ENCODE data around the gene PYGB. TPM values are rescaled to one million over a fixed set of nuclear protein-coding genes. Genes with fewer than 3 reads are reported as not detected.
A peak's percentile ranks its signal among the peaks of the same experiment; 100 is the strongest.

PYGB gene
- total RNA-seq, 2 donors from 2014 or later = 231 to 261 TPM

- Histone ChIP-seq H3K4me3 (no peak overlapping the region), H3K36me3 (no peaks in the 10 kb centered on the region), H3K9me3 (no peaks in the 10 kb centered on the region), H3K4me1 (replicated peaks) (peaks cover 7% of the 10 kb centered on the region), H3K27ac (no peak overlapping the region), H3K27me3 (replicated peaks; ENCODE audit: insufficient read depth) (no peaks in the 10 kb centered on the region)
- intact Hi-C loops (cut with DNase I) = no loop called here
- peak; percentile 80 for DNase-seq (ENCODE audit: low spot score)
- 56% methylated on average over 17 of the region's 17 CpGs for WGBS
- TF ChIP-seq POLR2A (IDR thresholded peaks at IDR 0.05) (no peak), POLR2AphosphoS5 (IDR thresholded peaks at IDR 0.05) (peak; percentile 76), CTCF (IDR thresholded peaks at IDR 0.05) (peak in 3 of 4 experiments; percentile 44 to 73 (median 64))
Measured at GRCh38 chr20:25336561-25337422, 88.9 kb downstream of the PYGB start.

GRCh38 chr20:25338112-25339023, 90.5 kb downstream of the PYGB start:
- intact Hi-C loops (cut with DNase I) = no loop called here
- 84% methylated on average over 11 of the region's 11 CpGs for WGBS
- peak overlapping the region in 1 of 2 donors; percentile 22 for H3K27ac ChIP-seq
- H3K9me3 ChIP-seq = no peaks in the 10 kb centered on the region
- peak; percentile 49 for DNase-seq (ENCODE audit: low spot score)
- H3K27me3 ChIP-seq (replicated peaks; ENCODE audit: insufficient read depth) = no peaks in the 10 kb centered on the region
- no peak overlapping the region for H3K4me3 ChIP-seq
- no peaks in the 10 kb centered on the region for H3K36me3 ChIP-seq
- H3K4me1 ChIP-seq (replicated peaks) = peaks cover 7% of the 10 kb centered on the region
- no peak for TF ChIP-seq POLR2A (IDR thresholded peaks at IDR 0.05)
- peak in 2 of 4 experiments; percentile 27 to 34 for TF ChIP-seq CTCF (IDR thresholded peaks at IDR 0.05)

- H3K27me3 ChIP-seq (replicated peaks; ENCODE audit: insufficient read depth) = no peaks in the 10 kb centered on the region
- no peak overlapping the region for H3K4me3 ChIP-seq
- no peaks in the 10 kb centered on the region for H3K36me3 ChIP-seq
- H3K27ac ChIP-seq = peak overlapping the region; percentile 22 to 28
- peaks cover 7% of the 10 kb centered on the region for H3K4me1 ChIP-seq (replicated peaks)
- TF ChIP-seq POLR2A (IDR thresholded peaks at IDR 0.05) = no peak
- TF ChIP-seq POLR2AphosphoS5 (IDR thresholded peaks at IDR 0.05) = peak; percentile 26
- no peak for TF ChIP-seq CTCF (IDR thresholded peaks at IDR 0.05)
- peak; percentile 70 for DNase-seq (ENCODE audit: low spot score)
- no peaks in the 10 kb centered on the region for H3K9me3 ChIP-seq
- intact Hi-C loops (cut with DNase I) = no loop called here
- 60% methylated on average over 12 of the region's 12 CpGs for WGBS
Measured at GRCh38 chr20:25339608-25340007, 91.7 kb downstream of the PYGB start.

GRCh38 chr20:25340380-25340779, 92.5 kb downstream of the PYGB start:
- intact Hi-C loops (cut with DNase I) = no loop called here
- no peaks in the 10 kb centered on the region for H3K9me3 ChIP-seq
- WGBS = 52% methylated on average over 1 of the region's 1 CpG
- H3K36me3 ChIP-seq = no peaks in the 10 kb centered on the region
- no peak for DNase-seq (ENCODE audit: low spot score)
- H3K4me3 ChIP-seq = no peak overlapping the region
- no peak for TF ChIP-seq POLR2A (IDR thresholded peaks at IDR 0.05)
- no peak for TF ChIP-seq CTCF (IDR thresholded peaks at IDR 0.05)
- no peak for TF ChIP-seq POLR2AphosphoS5 (IDR thresholded peaks at IDR 0.05)
- H3K27me3 ChIP-seq (replicated peaks; ENCODE audit: insufficient read depth) = no peaks in the 10 kb centered on the region
- no peak overlapping the region for H3K27ac ChIP-seq
- peaks cover 7% of the 10 kb centered on the region for H3K4me1 ChIP-seq (replicated peaks)

Measured in prostate gland (tissue), 2 donors.